ENCODE measurements around the gene ULBP3. TPM values are rescaled to one million over a fixed set of nuclear protein-coding genes. Genes with fewer than 3 reads are reported as not detected.

ULBP3 gene
- total and polyA plus RNA-seq, 2 of the 4 experiments (the other 2 are of a cell fraction), result 11.1 to 35.1 TPM

DNA sequence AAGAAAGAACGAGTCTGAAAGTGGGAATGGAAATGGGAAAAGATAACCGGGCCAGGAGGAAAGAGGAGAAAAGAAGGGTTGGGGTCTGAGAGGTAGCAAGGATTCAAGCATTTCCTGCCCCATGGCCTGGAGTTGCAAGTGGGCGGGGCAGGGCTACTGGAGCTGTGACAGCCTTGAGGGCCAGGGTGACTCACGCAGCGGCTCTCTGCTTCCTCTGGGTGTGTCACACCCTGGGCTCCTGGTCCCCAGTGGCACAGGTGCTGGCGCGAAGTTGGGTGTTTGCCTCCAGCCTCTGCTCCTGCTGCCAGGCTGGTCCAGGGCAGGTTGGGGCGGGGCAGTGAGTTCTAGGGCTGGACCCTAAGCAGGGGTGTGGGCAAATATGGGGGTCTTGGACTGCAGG is 3.3 kb upstream of the ULBP3 start:
- no peak overlapping the region for H3K14ac ChIP-seq (replicated peaks; ENCODE audit: low read depth, low read length)
- WGBS, 2 experiments (ENCODE audit: extremely low coverage in 2 of 2, insufficient read length in 1 of 2), result 59% methylated on average over 4 of the region's 8 CpGs; no CpG with 5 or more reads in 1 of the 2 experiments
- no peak overlapping the region for H3K27ac ChIP-seq (ENCODE audit: insufficient read depth, low read length)
- no peak overlapping the region for H3K18ac ChIP-seq (ENCODE audit: low read depth, low read length)
- no peak overlapping the region for H3K4me3 ChIP-seq (ENCODE audit: insufficient read depth, low read depth, low read length)
- H3K9me1 ChIP-seq (ENCODE audit: insufficient read depth, low read length), result peaks cover 6% of the 10 kb centered on the region; the same call in 1 of the 2 replicates
- TF ChIP-seq MXI1 (IDR thresholded peaks at IDR 0.05; ENCODE audit: borderline replicate concordance, low read depth, low read length) (no peak), SMC3 (IDR thresholded peaks at IDR 0.05; ENCODE audit: low read depth, low read length) (no peak), MAFK (IDR thresholded peaks at IDR 0.05; ENCODE audit: low read depth, low read length) (no peak)
- ChIA-PET POLR2A (ENCODE audit: unreplicated experiment) (no interaction called here), CTCF (no interaction called here)
- H4K20me1 ChIP-seq (ENCODE audit: insufficient read depth, low read length), result no peaks in the 10 kb centered on the region
- no peak overlapping the region for H3K9ac ChIP-seq (ENCODE audit: low read depth, low read length)
- H3K4me2 ChIP-seq (ENCODE audit: low read depth, low read length), result no peak overlapping the region
- H2AK9ac ChIP-seq (replicated peaks; ENCODE audit: low read depth, low read length, poor library complexity), result no peak overlapping the region
- H2BK5ac ChIP-seq (ENCODE audit: low read depth, low read length, poor library complexity, severe bottlenecking), result no peak overlapping the region
- H3K56ac ChIP-seq (ENCODE audit: extremely low read depth, insufficient read depth, low read length), result no peak overlapping the region
- peak overlapping the region; percentile 43 for H2AFZ ChIP-seq (replicated peaks; ENCODE audit: low read length, poor library complexity)
- intact Hi-C loops (cut with micrococcal nuclease) (no loop called here), dilution Hi-C loops (cut with HindIII; ENCODE audit: low sequenced_read_pairs, unreplicated experiment) (no loop called here), in situ Hi-C loops (cut with MboI; ENCODE audit: low sequenced_read_pairs) (loop anchor here (10.0 kb wide), 1 partner anchor 743 kb away; no protein-coding TSS in a partner anchor)
- H2AK5ac ChIP-seq (ENCODE audit: low read depth, low read length), result no peak overlapping the region
- H3K4me1 ChIP-seq (ENCODE audit: control insufficient read depth, insufficient read depth, low read length), result peaks cover 4% of the 10 kb centered on the region; the same call in 1 of the 2 replicates
- no peak overlapping the region for H4K8ac ChIP-seq (ENCODE audit: low read depth in 2 of 2, low read length in 2 of 2)
- DNase-seq, result peak; percentile 16
- peaks cover 4 to 10% of the 10 kb centered on the region in 2 experiments; a peak in 3 of 4 replicates for H3K79me1 ChIP-seq (ENCODE audit: low read depth in 1 of 2, low read length in 2 of 2)
- H4K91ac ChIP-seq (ENCODE audit: insufficient read depth, low read depth, low read length), result no peak overlapping the region
- no peak overlapping the region for H2BK20ac ChIP-seq (ENCODE audit: low read depth, low read length)
- peaks cover 12% of the 10 kb centered on the region for H3K27me3 ChIP-seq (ENCODE audit: control insufficient read depth, insufficient read depth, low read length)
- no peak overlapping the region for H2BK120ac ChIP-seq (ENCODE audit: low read depth, low read length)
- no peaks in the 10 kb centered on the region for H3K9me3 ChIP-seq (ENCODE audit: control insufficient read depth, insufficient read depth, low read length)
- no peak overlapping the region for H4K5ac ChIP-seq (ENCODE audit: low read depth, low read length)
- H3K36me3 ChIP-seq (ENCODE audit: control insufficient read depth, insufficient read depth, low read length), result no peaks in the 10 kb centered on the region
- H3K23ac ChIP-seq (ENCODE audit: low read depth, low read length), result no peak overlapping the region
- BruUV-seq (replicated peaks), result no TSS peak
- ATAC-seq (ENCODE audit: low read depth), result no peak
- no peak overlapping the region for H2BK15ac ChIP-seq (ENCODE audit: low read depth, low read length)
- no peak overlapping the region for H3K4ac ChIP-seq (ENCODE audit: low read depth, low read length)
